Thoracic aorta (tissue), 2 donors: ENCODE results near the gene TMEM140. TPM values are rescaled to one million over a fixed set of nuclear protein-coding genes. Genes with fewer than 3 reads are reported as not detected.

ENCODE experiments used
- ATAC-seq: fragments of 150-250 bp; one replicate; pipeline ENCODE4 v1.8.0; 2017; ENCODE audit warnings: low read depth; ENCODE audit not compliant: insufficient number of reproducible peaks, low FRiP score
- DNase-seq: peaks from one replicate; pipeline ENCODE4 v3.0.0-alpha.2; 2020; ENCODE audit warnings: low spot score
- H3K27ac ChIP-seq, 2 donors: fragments of 200-600 bp; sonication (generic); 1 replicate in 1 of 2; 2 replicates in 1 of 2; pipeline ENCODE4 v1.5.1; 2016; ENCODE audit warnings: mild to moderate bottlenecking in 2 of 2, moderate library complexity in 2 of 2
- H3K27me3 ChIP-seq: fragments of 200-600 bp; sonication (generic); replicated peaks from 2 replicates; pipeline ENCODE4 v1.6.0; 2016; ENCODE audit warnings: mild to moderate bottlenecking; ENCODE audit not compliant: insufficient read depth
- H3K36me3 ChIP-seq: fragments of 200-600 bp; sonication (generic); one replicate; pipeline ENCODE4 v1.5.1; 2016
- H3K4me1 ChIP-seq, 2 donors: fragments of 200-600 bp; sonication (generic); 1 replicate in 1 of 2; 2 replicates in 1 of 2; pipeline versions ENCODE4 v1.5.1 to v1.6.0; 2016; ENCODE audit warnings: low read depth in 2 of 2, mild to moderate bottlenecking in 1 of 2; ENCODE audit not compliant: control insufficient read depth in 1 of 2
- H3K4me3 ChIP-seq: fragments of 200-600 bp; sonication (generic); 2 replicates; pipeline ENCODE4 v1.5.1; 2016; ENCODE audit warnings: mild to moderate bottlenecking
- H3K9me3 ChIP-seq: fragments of 200-600 bp; sonication (generic); 2 replicates; pipeline ENCODE4 v1.5.1; 2016
- CTCF ChIP-seq: fragments of 200-600 bp; sonication (generic); IDR thresholded peaks from one replicate; pipeline ENCODE4 v1.5.1; 2019; ENCODE audit warnings: antibody characterized with exemption
- total RNA-seq, 2 donors: library from RNA; depleted of rRNA; stranded (reverse); fragments of >200 nt; gene quantifications; one replicate each; pipeline versions ENCODE4 v1.1.0 to v1.2.3, GENCODE V29; 2016

The TMEM140 gene
- total RNA-seq, 2 donors from 2014 or later: 20.6 to 27.6 TPM

- ATAC-seq: no peak
- TF ChIP-seq CTCF: no peak
- Histone ChIP-seq H3K27ac (no peak overlapping the region), H3K4me3 (no peak overlapping the region), H3K4me1 (no peaks in the 10 kb centered on the region), H3K27me3 (no peaks in the 10 kb centered on the region), H3K36me3 (peaks cover 56% of the 10 kb centered on the region), H3K9me3 (peaks cover 16% of the 10 kb centered on the region)
- no peak for DNase-seq
These were observed 38.3 kb downstream of the TMEM140 start for GRCh38 chr7:135186261-135186540.

DNA sequence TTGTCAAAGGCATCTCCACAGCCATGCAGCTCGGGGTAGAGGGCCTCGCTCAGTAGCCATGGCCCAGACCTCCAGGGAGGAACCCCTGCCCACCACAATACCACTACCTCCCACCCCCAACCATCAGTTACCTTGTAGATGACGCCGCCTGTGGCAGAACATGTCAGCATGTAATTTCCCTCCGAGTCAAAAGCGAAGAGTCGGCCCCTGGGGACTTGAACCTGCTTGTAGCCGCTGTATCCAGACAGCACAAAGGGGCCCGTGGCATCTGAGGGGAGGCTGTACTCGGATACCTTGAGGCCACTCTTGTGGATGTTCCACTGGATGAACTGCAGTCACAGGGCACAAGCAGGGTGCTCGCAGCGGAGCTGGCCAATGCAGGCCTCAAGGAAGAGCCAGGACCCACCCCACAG is 39.0 kb downstream of the TMEM140 start:
- TF ChIP-seq CTCF: no peak
- H3K9me3 ChIP-seq: peaks cover 10% of the 10 kb centered on the region
- no peaks in the 10 kb centered on the region for H3K27me3 ChIP-seq
- ATAC-seq (no peak), DNase-seq (no peak)
- peaks cover 56% of the 10 kb centered on the region for H3K36me3 ChIP-seq
- no peaks in the 10 kb centered on the region for H3K4me1 ChIP-seq
- no peak overlapping the region for H3K4me3 ChIP-seq
- H3K27ac ChIP-seq: no peak overlapping the region

- no peaks in the 10 kb centered on the region for H3K9me3 ChIP-seq
- H3K4me1 ChIP-seq: no peaks in the 10 kb centered on the region
- peaks cover 59% of the 10 kb centered on the region for H3K36me3 ChIP-seq
- H3K27ac ChIP-seq: no peak overlapping the region
- H3K27me3 ChIP-seq: no peaks in the 10 kb centered on the region
- no peak for TF ChIP-seq CTCF
- DNase-seq: no peak
- H3K4me3 ChIP-seq: no peak overlapping the region
- no peak for ATAC-seq
These were observed 40.6 kb downstream of the TMEM140 start for GRCh38 chr7:135188298-135188984.

GRCh38 chr7:135189221-135189662 is 41.4 kb downstream of the TMEM140 start:
- no peak overlapping the region for H3K27ac ChIP-seq
- peaks cover 53% of the 10 kb centered on the region for H3K36me3 ChIP-seq
- H3K4me3 ChIP-seq: no peak overlapping the region
- no peak for DNase-seq
- ATAC-seq: no peak
- H3K9me3 ChIP-seq: no peaks in the 10 kb centered on the region
- H3K27me3 ChIP-seq: no peaks in the 10 kb centered on the region
- H3K4me1 ChIP-seq: no peaks in the 10 kb centered on the region
- no peak for TF ChIP-seq CTCF

DNA sequence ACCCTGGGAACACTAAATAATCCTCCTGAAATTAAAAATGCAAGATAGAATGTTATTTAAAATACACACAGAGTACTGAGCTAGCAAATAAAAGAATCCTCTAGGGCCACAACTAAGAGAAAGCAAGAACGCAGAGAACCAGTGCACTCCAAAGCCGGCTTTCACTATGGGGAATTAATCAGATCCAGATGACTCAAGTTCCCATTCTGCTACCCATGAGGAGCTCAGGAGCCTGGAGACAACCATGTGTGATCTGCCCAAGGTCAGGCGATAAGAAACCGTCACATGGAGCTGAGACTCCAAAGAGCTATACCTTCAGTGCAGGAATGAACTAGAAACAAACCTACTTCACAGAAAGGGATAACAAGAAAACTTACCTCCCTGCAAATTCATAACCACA is 42.1 kb downstream of the TMEM140 start:
- no peak overlapping the region for H3K4me3 ChIP-seq
- no peaks in the 10 kb centered on the region for H3K4me1 ChIP-seq
- DNase-seq: no peak
- no peak for ATAC-seq
- no peaks in the 10 kb centered on the region for H3K9me3 ChIP-seq
- no peak overlapping the region for H3K27ac ChIP-seq
- H3K36me3 ChIP-seq: peaks cover 52% of the 10 kb centered on the region
- TF ChIP-seq CTCF: no peak
- H3K27me3 ChIP-seq: no peaks in the 10 kb centered on the region
